Smooth muscle cell (in vitro differentiated cells): ENCODE measurements around the gene MATCAP1. TPM values are rescaled to one million over a fixed set of nuclear protein-coding genes. Genes with fewer than 3 reads are reported as not detected.

Source experiments
- DNase-seq: peaks from one replicate; lab custom pipeline; 2025; ENCODE audit not compliant: unreplicated experiment; lab: John Stamatoyannopoulos, UW
- H2AFZ ChIP-seq: fragments of 200-600 bp; sonication (generic); 2 replicates; pipeline ENCODE4 v1.6.0; 2016; ENCODE audit warnings: antibody characterized with exemption, low read depth, mild to moderate bottlenecking
- H3F3A ChIP-seq: fragments of 200-600 bp; sonication (generic); 2 replicates; pipeline ENCODE4 v1.6.0; 2017; ENCODE audit warnings: antibody characterized with exemption, low read depth
- H3K27ac ChIP-seq: fragments of 200-600 bp; sonication (generic); 2 replicates; pipeline ENCODE4 v1.5.1; 2016; ENCODE audit warnings: low read depth, mild to moderate bottlenecking
- H3K27me3 ChIP-seq: fragments of 200-600 bp; sonication (generic); 2 replicates; pipeline ENCODE4 v1.6.1; 2016; ENCODE audit warnings: low read depth, mild to moderate bottlenecking
- H3K36me3 ChIP-seq: fragments of 200-600 bp; sonication (generic); 2 replicates; pipeline ENCODE4 v1.5.1; 2016; ENCODE audit warnings: low read depth
- H3K4me1 ChIP-seq: fragments of 200-600 bp; sonication (generic); 2 replicates; pipeline ENCODE4 v1.5.1; 2016; ENCODE audit warnings: low read depth
- H3K4me2 ChIP-seq: fragments of 200-600 bp; sonication (generic); 2 replicates; pipeline ENCODE4 v1.6.0; 2016; ENCODE audit warnings: mild to moderate bottlenecking
- H3K4me3 ChIP-seq: fragments of 200-600 bp; sonication (generic); 2 replicates; pipeline ENCODE4 v1.5.1; 2016; ENCODE audit warnings: mild to moderate bottlenecking
- H3K79me2 ChIP-seq: fragments of 200-600 bp; sonication (generic); 2 replicates; pipeline ENCODE4 v1.6.0; 2016; ENCODE audit warnings: low read depth, mild to moderate bottlenecking
- H3K9ac ChIP-seq: fragments of 200-600 bp; sonication (generic); 2 replicates; pipeline ENCODE4 v1.6.0; 2016; ENCODE audit warnings: low read depth
- H3K9me3 ChIP-seq: fragments of 200-600 bp; sonication (generic); replicated peaks from 2 replicates; pipeline ENCODE4 v1.5.1; 2016; ENCODE audit warnings: low read depth
- H4K20me1 ChIP-seq: fragments of 200-600 bp; sonication (generic); 2 replicates; pipeline ENCODE4 v1.6.0; 2016; ENCODE audit warnings: low read depth
- WGBS: methylation state at CpG from one replicate; pipeline ENCODE4 v1.1.7; 2016; ENCODE audit warnings: low lambda C conversion rate; 5-methylcytosine and 5-hydroxymethylcytosine counted together
- polyA plus RNA-seq: library from polyadenylated mRNA; unstranded; fragments of >200 nt; fragmentation: Nextera tagmentation; extraction: Ambion mirVana; gene quantifications from 2 replicates; pipeline ENCODE4 v1.2.1, GENCODE V29; 2016
- total RNA-seq: library from RNA; depleted of rRNA; stranded (reverse); fragments of >200 nt; gene quantifications from 2 replicates; pipeline ENCODE4 v1.2.3, GENCODE V29; 2014
- TF ChIP-seq, protein P1 (sequence below): fragments of 200-600 bp; sonication (generic); IDR thresholded peaks from 2 replicates; pipeline ENCODE4 v1.5.1; 2017; ENCODE audit warnings: borderline replicate concordance, mild to moderate bottlenecking, antibody characterized with exemption; ENCODE audit not compliant: insufficient read depth, poor library complexity, severe bottlenecking

MATCAP1 gene
- total and polyA plus RNA-seq, 2 experiments from 2014 or later: 24.0 to 24.7 TPM

DNA sequence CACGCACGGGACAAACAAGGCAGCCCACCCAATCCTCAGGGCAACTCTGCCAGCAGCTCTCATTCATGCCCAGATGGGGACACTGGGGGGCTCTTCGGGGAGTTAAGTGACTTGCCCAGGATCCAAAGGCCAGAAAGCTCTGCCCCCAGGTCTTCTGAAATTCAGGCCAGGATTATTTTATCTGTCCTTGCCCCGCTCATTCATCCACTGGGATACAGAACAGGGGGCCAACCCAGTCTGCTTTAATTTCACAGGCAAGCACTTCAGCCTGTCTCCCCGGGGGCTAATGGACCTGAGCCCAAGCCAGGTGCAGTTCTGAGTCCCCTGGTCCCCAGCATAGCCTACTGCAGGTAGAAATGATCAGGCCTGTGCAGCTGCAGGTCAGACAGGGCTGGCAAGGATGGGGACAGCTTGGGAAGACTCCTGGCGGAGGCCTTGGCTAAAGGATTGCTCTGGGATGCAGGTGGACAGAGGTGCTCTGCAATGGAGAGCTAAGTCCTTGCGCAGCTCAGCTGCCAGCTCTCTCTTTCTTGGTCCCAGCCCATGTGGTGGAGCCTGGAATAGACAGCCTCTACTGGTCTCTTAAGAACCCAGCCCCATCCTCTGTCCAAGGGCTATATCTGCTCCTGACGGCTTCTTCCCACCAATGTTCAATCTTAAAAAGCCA, 32.2 kb downstream of the MATCAP1 start:
- H3F3A ChIP-seq: no peaks in the 10 kb centered on the region
- peaks cover 6% of the 10 kb centered on the region for H3K4me1 ChIP-seq
- H3K36me3 ChIP-seq: no peaks in the 10 kb centered on the region
- TF ChIP-seq, protein P1, sequence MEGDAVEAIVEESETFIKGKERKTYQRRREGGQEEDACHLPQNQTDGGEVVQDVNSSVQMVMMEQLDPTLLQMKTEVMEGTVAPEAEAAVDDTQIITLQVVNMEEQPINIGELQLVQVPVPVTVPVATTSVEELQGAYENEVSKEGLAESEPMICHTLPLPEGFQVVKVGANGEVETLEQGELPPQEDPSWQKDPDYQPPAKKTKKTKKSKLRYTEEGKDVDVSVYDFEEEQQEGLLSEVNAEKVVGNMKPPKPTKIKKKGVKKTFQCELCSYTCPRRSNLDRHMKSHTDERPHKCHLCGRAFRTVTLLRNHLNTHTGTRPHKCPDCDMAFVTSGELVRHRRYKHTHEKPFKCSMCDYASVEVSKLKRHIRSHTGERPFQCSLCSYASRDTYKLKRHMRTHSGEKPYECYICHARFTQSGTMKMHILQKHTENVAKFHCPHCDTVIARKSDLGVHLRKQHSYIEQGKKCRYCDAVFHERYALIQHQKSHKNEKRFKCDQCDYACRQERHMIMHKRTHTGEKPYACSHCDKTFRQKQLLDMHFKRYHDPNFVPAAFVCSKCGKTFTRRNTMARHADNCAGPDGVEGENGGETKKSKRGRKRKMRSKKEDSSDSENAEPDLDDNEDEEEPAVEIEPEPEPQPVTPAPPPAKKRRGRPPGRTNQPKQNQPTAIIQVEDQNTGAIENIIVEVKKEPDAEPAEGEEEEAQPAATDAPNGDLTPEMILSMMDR: no peak
- no peaks in the 10 kb centered on the region for H3K79me2 ChIP-seq
- H3K4me3 ChIP-seq: peak overlapping the region; percentile 72
- no peaks in the 10 kb centered on the region for H3K9me3 ChIP-seq
- peak overlapping the region; percentile 93 for H3K4me2 ChIP-seq
- peaks cover 40% of the 10 kb centered on the region for H4K20me1 ChIP-seq
- no peak overlapping the region for H2AFZ ChIP-seq
- DNase-seq: no peak
- peaks cover 27% of the 10 kb centered on the region for H3K27me3 ChIP-seq
- WGBS: 76% methylated on average over 8 of the region's 8 CpGs
- H3K9ac ChIP-seq: no peak overlapping the region
- H3K27ac ChIP-seq: no peak overlapping the region

- peak within 1 kb of the TSS; percentile 72 for H3K4me3 ChIP-seq
- no peaks in the 10 kb centered on the region for H3F3A ChIP-seq
- peak; percentile 81 for DNase-seq
- peak within 1 kb of the TSS; percentile 93 for H3K4me2 ChIP-seq
- peak within 1 kb of the TSS; percentile 81 for H3K9ac ChIP-seq
- peak within 1 kb of the TSS; percentile 80 for H3K27ac ChIP-seq
- H2AFZ ChIP-seq: peak within 1 kb of the TSS; percentile 73
- peaks cover 33% of the 10 kb centered on the region for H4K20me1 ChIP-seq
- H3K79me2 ChIP-seq: no peaks in the 10 kb centered on the region
- TF ChIP-seq, protein P1: no peak
- WGBS: 3% methylated on average over 32 of the region's 34 CpGs
- no peaks in the 10 kb centered on the region for H3K9me3 ChIP-seq
- peaks cover 20% of the 10 kb centered on the region for H3K27me3 ChIP-seq
- H3K4me1 ChIP-seq: peaks cover 6% of the 10 kb centered on the region
- no peaks in the 10 kb centered on the region for H3K36me3 ChIP-seq
Observed at GRCh38 chr16:67150833-67151396, 32.8 kb downstream of the MATCAP1 start, which contains the start of gene B3GNT9. Gene B3GNT9, minus strand, starts transcription at chr16:67150998. Its CDS starts 513 bp downstream, at chr16:67150485.

DNA sequence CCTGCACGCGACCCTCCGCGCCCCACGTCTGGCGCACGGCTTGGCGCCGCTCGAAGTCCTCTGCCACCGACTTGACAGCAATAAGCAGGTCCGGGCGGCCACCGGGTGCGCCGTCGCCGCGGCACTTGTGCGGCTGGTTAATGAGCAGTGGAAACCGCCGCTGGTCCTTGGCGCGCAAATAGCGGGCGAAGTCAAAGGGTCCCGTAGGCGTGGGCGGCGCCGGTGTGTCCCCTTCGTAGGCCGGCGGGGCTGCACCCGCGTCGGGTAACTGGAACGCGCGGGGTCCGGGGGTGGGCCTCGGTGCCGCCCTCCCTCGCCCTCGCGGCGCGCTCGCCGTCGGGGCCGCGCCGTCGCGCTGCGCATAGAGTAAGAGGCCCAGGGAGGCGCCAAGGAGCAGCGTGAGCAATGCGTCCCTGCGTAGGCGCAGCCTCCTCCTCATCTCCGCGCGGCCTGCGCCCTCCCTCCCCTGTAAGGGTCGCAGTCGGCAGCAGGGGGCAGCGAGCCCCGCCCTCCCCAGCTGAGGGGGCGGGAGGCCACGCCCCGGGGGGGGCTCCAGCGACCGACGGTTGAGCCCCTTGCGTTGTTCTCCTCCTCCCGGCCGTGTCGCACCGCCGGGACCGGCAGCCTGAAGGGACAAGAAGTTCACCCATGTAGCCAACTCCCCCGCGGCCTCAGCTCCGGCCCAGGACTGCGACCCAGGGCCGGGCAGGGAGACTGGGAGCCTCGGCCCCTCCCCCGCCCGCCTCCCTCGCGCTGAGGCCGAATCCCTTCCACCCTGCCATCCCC, 33.5 kb downstream of the MATCAP1 start:
- 7% methylated on average over 68 of the region's 94 CpGs for WGBS

More for the DNA sequence above, 33.5 kb downstream of the MATCAP1 start:
- Histone ChIP-seq H3K36me3 (no peaks in the 10 kb centered on the region), H2AFZ (peak overlapping the region; percentile 73), H3K4me3 (peak overlapping the region; percentile 72), H3K27ac (peak overlapping the region; percentile 80), H4K20me1 (peaks cover 27% of the 10 kb centered on the region), H3K9me3 (no peaks in the 10 kb centered on the region), H3F3A (no peaks in the 10 kb centered on the region), H3K4me1 (peaks cover 6% of the 10 kb centered on the region), H3K4me2 (peak overlapping the region; percentile 93), H3K79me2 (no peaks in the 10 kb centered on the region), H3K27me3 (peaks cover 15% of the 10 kb centered on the region), H3K9ac (peak overlapping the region; percentile 81)
- peak; percentile 73 for DNase-seq
- TF ChIP-seq, protein P1: peak; percentile 12
